ENCODE results near the gene BOK. TPM values are rescaled to one million over a fixed set of nuclear protein-coding genes. Genes with fewer than 3 reads are reported as not detected.

The BOK gene
- total RNA-seq, 1 experiment from 2014 or later, result not detected

DNA sequence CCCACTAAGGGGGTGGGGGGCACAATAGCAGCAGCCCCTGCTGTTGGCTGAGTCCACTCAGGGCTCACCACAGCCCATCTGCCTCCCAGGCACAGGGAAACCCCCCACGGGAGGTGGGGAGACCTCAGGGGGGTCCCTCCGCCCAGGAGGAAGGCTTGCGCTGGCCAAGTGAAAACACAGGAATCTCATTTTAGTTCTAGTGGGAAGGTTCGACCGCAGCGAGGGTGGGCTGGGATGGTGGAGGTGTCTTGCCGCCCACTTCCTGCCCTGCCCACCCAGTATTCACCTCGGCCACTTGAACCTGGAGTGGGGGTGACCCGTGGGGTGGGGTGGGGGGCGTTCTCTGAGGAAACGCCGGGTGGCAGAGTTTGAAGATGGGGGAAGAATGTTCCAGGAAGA lies 6.9 kb upstream of the BOK start:
- H3K79me2 ChIP-seq (ENCODE audit: low read length), result no peaks in the 10 kb centered on the region

DNA sequence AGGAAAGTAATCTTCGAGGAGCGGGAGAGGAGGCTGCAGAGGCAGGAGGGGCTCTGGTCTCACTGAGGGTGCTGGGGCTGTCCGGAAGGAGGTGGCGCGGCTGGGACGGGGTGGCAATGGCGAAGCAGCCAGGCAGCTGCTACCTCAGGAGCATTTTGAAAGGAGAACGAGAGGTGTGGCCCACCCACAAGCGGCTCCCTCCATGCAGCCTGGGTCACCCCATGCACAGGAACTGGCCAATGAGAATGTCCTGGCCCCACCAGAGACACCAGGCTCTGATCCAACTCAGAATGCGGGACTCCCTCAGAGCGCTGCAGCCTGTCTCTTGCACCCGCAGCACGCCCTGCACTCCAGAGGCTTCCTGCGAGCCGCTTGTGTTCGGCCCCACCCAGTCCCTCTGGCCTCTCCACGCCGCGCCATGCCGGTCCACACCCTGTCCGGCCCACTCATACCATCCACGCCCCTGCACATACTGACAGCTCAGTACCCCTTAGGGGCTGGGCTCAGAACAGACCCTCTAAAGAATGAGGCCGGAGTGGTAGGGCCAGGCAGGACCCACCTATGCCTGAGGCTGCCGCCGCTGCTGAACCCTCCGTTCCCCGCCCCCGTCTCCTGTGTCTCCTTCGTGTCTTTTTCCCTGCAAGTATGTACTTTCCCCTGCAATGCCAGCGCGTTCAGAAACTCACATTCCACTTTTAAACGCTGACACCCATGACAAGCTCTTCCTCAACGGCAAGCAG lies 6.4 kb upstream of the BOK start:
- Histone ChIP-seq H2AFZ (ENCODE audit: low read length) (no peak overlapping the region), H3K4me2 (ENCODE audit: low read depth, low read length, poor library complexity, severe bottlenecking) (no peak overlapping the region), H4K20me1 (ENCODE audit: insufficient read depth, low read depth, low read length) (no peaks in the 10 kb centered on the region), H3K4me3 (ENCODE audit: low read length) (no peak overlapping the region), H3K9ac (ENCODE audit: low read length) (no peak overlapping the region), H3K4me1 (ENCODE audit: low read length) (peaks cover 10% of the 10 kb centered on the region), H3K9me2 (replicated peaks; ENCODE audit: insufficient read depth, low read length) (no peaks in the 10 kb centered on the region), H3K27ac (ENCODE audit: low read length) (no peak overlapping the region), H3K36me3 (ENCODE audit: insufficient read depth, low read length) (no peaks in the 10 kb centered on the region), H3K9me3 (ENCODE audit: low read length) (no peaks in the 10 kb centered on the region), H3K27me3 (ENCODE audit: low read length) (no peaks in the 10 kb centered on the region), H3K79me2 (ENCODE audit: low read length) (no peaks in the 10 kb centered on the region)
- DNase-seq, result no peak

More for the DNA sequence above, 6.9 kb upstream of the BOK start:
- no peak for DNase-seq
- Histone ChIP-seq H3K27me3 (ENCODE audit: low read length) (no peaks in the 10 kb centered on the region), H3K4me2 (ENCODE audit: low read depth, low read length, poor library complexity, severe bottlenecking) (no peak overlapping the region), H2AFZ (ENCODE audit: low read length) (no peak overlapping the region), H4K20me1 (ENCODE audit: insufficient read depth, low read depth, low read length) (no peaks in the 10 kb centered on the region), H3K4me3 (ENCODE audit: low read length) (no peak overlapping the region), H3K9me3 (ENCODE audit: low read length) (no peaks in the 10 kb centered on the region), H3K4me1 (ENCODE audit: low read length) (peaks cover 10% of the 10 kb centered on the region), H3K9me2 (replicated peaks; ENCODE audit: insufficient read depth, low read length) (no peaks in the 10 kb centered on the region), H3K36me3 (ENCODE audit: insufficient read depth, low read length) (no peaks in the 10 kb centered on the region), H3K9ac (ENCODE audit: low read length) (no peak overlapping the region), H3K27ac (ENCODE audit: low read length) (no peak overlapping the region)

DNA sequence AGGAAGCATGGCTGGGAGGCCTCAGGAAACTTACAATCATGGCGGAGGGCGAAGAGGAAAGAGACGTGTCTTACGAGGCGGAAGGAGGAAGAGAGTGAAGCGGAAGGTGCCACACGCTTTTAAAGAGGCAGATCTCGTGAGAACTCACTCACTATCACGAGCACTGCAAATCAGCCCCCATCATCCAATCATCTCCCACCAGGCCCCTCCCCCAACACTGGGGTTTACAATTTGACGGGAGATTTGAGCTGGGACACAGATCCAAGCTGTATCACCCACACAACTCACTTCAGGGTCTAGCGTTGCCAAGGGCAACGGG lies 5.1 kb upstream of the BOK start:
- Histone ChIP-seq H2AFZ (ENCODE audit: low read length) (no peak overlapping the region), H3K4me3 (ENCODE audit: low read length) (no peak overlapping the region), H3K9ac (ENCODE audit: low read length) (no peak overlapping the region), H4K20me1 (ENCODE audit: insufficient read depth, low read depth, low read length) (no peaks in the 10 kb centered on the region), H3K36me3 (ENCODE audit: insufficient read depth, low read length) (no peaks in the 10 kb centered on the region), H3K27ac (ENCODE audit: low read length) (no peak overlapping the region), H3K27me3 (ENCODE audit: low read length) (no peaks in the 10 kb centered on the region), H3K4me2 (ENCODE audit: low read depth, low read length, poor library complexity, severe bottlenecking) (no peak overlapping the region), H3K79me2 (ENCODE audit: low read length) (no peaks in the 10 kb centered on the region), H3K9me3 (ENCODE audit: low read length) (no peaks in the 10 kb centered on the region), H3K4me1 (ENCODE audit: low read length) (peaks cover 10% of the 10 kb centered on the region), H3K9me2 (replicated peaks; ENCODE audit: insufficient read depth, low read length) (no peaks in the 10 kb centered on the region)
- DNase-seq, result no peak

- no peak for DNase-seq
- no peaks in the 10 kb centered on the region for H3K9me3 ChIP-seq (ENCODE audit: low read length)
- H3K9ac ChIP-seq (ENCODE audit: low read length), result no peak overlapping the region
- H3K36me3 ChIP-seq (ENCODE audit: insufficient read depth, low read length), result no peaks in the 10 kb centered on the region
- peaks cover 10% of the 10 kb centered on the region for H3K4me1 ChIP-seq (ENCODE audit: low read length)
- no peaks in the 10 kb centered on the region for H4K20me1 ChIP-seq (ENCODE audit: insufficient read depth, low read depth, low read length)
- H3K9me2 ChIP-seq (replicated peaks; ENCODE audit: insufficient read depth, low read length), result no peaks in the 10 kb centered on the region
- H3K27ac ChIP-seq (ENCODE audit: low read length), result no peak overlapping the region
- H3K4me3 ChIP-seq (ENCODE audit: low read length), result no peak overlapping the region
- H2AFZ ChIP-seq (ENCODE audit: low read length), result no peak overlapping the region
- no peak overlapping the region for H3K4me2 ChIP-seq (ENCODE audit: low read depth, low read length, poor library complexity, severe bottlenecking)
- H3K27me3 ChIP-seq (ENCODE audit: low read length), result no peaks in the 10 kb centered on the region
- no peaks in the 10 kb centered on the region for H3K79me2 ChIP-seq (ENCODE audit: low read length)
Measured at GRCh38 chr2:241553981-241554380, 4.6 kb upstream of the BOK start.

GRCh38 chr2:241554610-241555322 lies 3.8 kb upstream of the BOK start:
- no peaks in the 10 kb centered on the region for H4K20me1 ChIP-seq (ENCODE audit: insufficient read depth, low read depth, low read length)
- no peak overlapping the region for H2AFZ ChIP-seq (ENCODE audit: low read length)
- H3K4me1 ChIP-seq (ENCODE audit: low read length), result peaks cover 10% of the 10 kb centered on the region
- H3K4me3 ChIP-seq (ENCODE audit: low read length), result no peak overlapping the region
- H3K27me3 ChIP-seq (ENCODE audit: low read length), result no peaks in the 10 kb centered on the region
- H3K9me2 ChIP-seq (replicated peaks; ENCODE audit: insufficient read depth, low read length), result no peaks in the 10 kb centered on the region
- no peak for DNase-seq
- H3K9me3 ChIP-seq (ENCODE audit: low read length), result no peaks in the 10 kb centered on the region
- H3K4me2 ChIP-seq (ENCODE audit: low read depth, low read length, poor library complexity, severe bottlenecking), result no peak overlapping the region
- H3K27ac ChIP-seq (ENCODE audit: low read length), result no peak overlapping the region
- no peaks in the 10 kb centered on the region for H3K79me2 ChIP-seq (ENCODE audit: low read length)
- no peaks in the 10 kb centered on the region for H3K36me3 ChIP-seq (ENCODE audit: insufficient read depth, low read length)
- no peak overlapping the region for H3K9ac ChIP-seq (ENCODE audit: low read length)

- no peak for DNase-seq
- Histone ChIP-seq H2AFZ (ENCODE audit: low read length) (no peak overlapping the region), H3K27me3 (ENCODE audit: low read length) (no peaks in the 10 kb centered on the region)
Measured at GRCh38 chr2:241555711-241556110, 2.8 kb upstream of the BOK start.

DNA sequence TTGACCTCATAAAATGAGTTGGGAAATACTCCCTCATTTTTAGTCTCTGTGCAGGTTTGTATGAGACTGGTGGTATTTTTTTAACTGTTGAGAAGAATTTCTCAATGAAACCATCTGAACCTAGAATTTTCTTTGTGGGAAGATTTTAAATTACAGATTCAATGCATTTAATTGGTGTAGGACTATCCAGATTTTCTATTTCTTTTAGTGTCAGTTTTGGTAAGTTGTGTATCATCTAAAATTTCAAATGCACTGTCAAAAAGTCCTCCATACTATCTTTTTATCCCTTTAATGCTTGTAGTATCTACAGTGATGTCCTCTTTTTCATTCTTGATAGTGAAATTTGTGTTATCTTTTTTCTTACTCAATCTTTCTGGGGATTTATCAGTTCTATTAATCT lies 1.8 kb upstream of the BOK start:
- no peaks in the 10 kb centered on the region for H3K79me2 ChIP-seq (ENCODE audit: low read length)
- no peaks in the 10 kb centered on the region for H3K36me3 ChIP-seq (ENCODE audit: insufficient read depth, low read length)
- H3K9me2 ChIP-seq (replicated peaks; ENCODE audit: insufficient read depth, low read length), result no peaks in the 10 kb centered on the region
- H3K4me1 ChIP-seq (ENCODE audit: low read length), result no peaks in the 10 kb centered on the region
- H3K9me3 ChIP-seq (ENCODE audit: low read length), result no peaks in the 10 kb centered on the region
- no peak overlapping the region for H3K4me3 ChIP-seq (ENCODE audit: low read length)
- DNase-seq, result no peak
- no peak overlapping the region for H2AFZ ChIP-seq (ENCODE audit: low read length)
- H3K9ac ChIP-seq (ENCODE audit: low read length), result no peak overlapping the region
- no peak overlapping the region for H3K4me2 ChIP-seq (ENCODE audit: low read depth, low read length, poor library complexity, severe bottlenecking)
- H4K20me1 ChIP-seq (ENCODE audit: insufficient read depth, low read depth, low read length), result no peaks in the 10 kb centered on the region
- H3K27me3 ChIP-seq (ENCODE audit: low read length), result no peaks in the 10 kb centered on the region
- H3K27ac ChIP-seq (ENCODE audit: low read length), result no peak overlapping the region

More at GRCh38 chr2:241555711-241556110, 2.8 kb upstream of the BOK start:
- no peaks in the 10 kb centered on the region for H3K9me3 ChIP-seq (ENCODE audit: low read length)
- no peak overlapping the region for H3K9ac ChIP-seq (ENCODE audit: low read length)
- H3K9me2 ChIP-seq (replicated peaks; ENCODE audit: insufficient read depth, low read length), result no peaks in the 10 kb centered on the region
- H3K36me3 ChIP-seq (ENCODE audit: insufficient read depth, low read length), result no peaks in the 10 kb centered on the region
- no peaks in the 10 kb centered on the region for H3K79me2 ChIP-seq (ENCODE audit: low read length)
- no peak overlapping the region for H3K4me3 ChIP-seq (ENCODE audit: low read length)
- no peaks in the 10 kb centered on the region for H4K20me1 ChIP-seq (ENCODE audit: insufficient read depth, low read depth, low read length)
- H3K27ac ChIP-seq (ENCODE audit: low read length), result no peak overlapping the region
- no peak overlapping the region for H3K4me2 ChIP-seq (ENCODE audit: low read depth, low read length, poor library complexity, severe bottlenecking)
- peaks cover 5% of the 10 kb centered on the region for H3K4me1 ChIP-seq (ENCODE audit: low read length)

GRCh38 chr2:241559323-241560161 lies 997 bp downstream of the BOK start:
- H3K36me3 ChIP-seq (ENCODE audit: insufficient read depth, low read length), result no peaks in the 10 kb centered on the region

More at GRCh38 chr2:241559323-241560161, 997 bp downstream of the BOK start:
- no peaks in the 10 kb centered on the region for H3K9me3 ChIP-seq (ENCODE audit: low read length)
- no peak overlapping the region for H3K9ac ChIP-seq (ENCODE audit: low read length)
- H3K27ac ChIP-seq (ENCODE audit: low read length), result no peak overlapping the region
- H3K79me2 ChIP-seq (ENCODE audit: low read length), result no peaks in the 10 kb centered on the region
- H3K9me2 ChIP-seq (replicated peaks; ENCODE audit: insufficient read depth, low read length), result no peaks in the 10 kb centered on the region
- no peak overlapping the region for H3K4me3 ChIP-seq (ENCODE audit: low read length)
- no peak overlapping the region for H3K4me2 ChIP-seq (ENCODE audit: low read depth, low read length, poor library complexity, severe bottlenecking)
- H3K27me3 ChIP-seq (ENCODE audit: low read length), result no peaks in the 10 kb centered on the region
- H4K20me1 ChIP-seq (ENCODE audit: insufficient read depth, low read depth, low read length), result no peaks in the 10 kb centered on the region
- peaks cover under 1% of the 10 kb centered on the region; the same call in 1 of the 2 replicates for H3K4me1 ChIP-seq (ENCODE audit: low read length)
- DNase-seq, result no peak
- H2AFZ ChIP-seq (ENCODE audit: low read length), result no peak overlapping the region

Data from Karpas-422 (cell line).